ENCODE results near the gene PLEKHH3.

The PLEKHH3 gene, protein sequence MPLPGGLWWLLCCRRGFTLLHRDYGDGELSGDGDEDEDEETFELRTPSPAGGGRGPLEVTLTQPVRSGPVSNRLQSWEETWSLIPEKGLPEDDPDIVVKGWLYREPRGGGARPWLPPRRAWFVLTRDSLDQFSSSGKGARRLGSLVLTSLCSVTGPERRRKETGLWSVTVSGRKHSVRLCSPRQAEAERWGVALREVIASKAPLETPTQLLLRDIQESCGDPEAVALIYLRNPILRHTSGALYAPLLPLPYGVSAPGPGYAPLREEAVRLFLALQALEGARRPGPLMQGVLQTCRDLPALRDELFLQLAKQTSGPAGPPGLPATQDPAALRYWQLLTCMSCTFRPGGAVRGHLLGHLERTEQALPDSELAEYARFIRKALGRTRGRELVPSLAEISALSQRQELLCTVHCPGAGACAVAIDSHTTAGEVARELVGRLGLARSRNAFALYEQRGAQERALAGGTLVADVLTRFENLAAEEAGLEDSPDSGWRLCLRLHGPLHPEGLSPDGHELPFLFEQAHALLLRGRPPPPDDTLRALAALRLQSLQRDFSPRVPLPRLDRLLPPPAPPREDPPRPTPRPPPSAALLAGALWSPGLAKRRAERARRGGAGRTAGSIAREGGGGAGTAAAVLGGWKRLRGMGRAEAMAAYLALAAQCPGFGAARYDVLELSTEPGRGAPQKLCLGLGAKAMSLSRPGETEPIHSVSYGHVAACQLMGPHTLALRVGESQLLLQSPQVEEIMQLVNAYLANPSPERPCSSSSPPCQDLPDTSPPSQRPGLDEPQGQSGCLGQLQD

DNA sequence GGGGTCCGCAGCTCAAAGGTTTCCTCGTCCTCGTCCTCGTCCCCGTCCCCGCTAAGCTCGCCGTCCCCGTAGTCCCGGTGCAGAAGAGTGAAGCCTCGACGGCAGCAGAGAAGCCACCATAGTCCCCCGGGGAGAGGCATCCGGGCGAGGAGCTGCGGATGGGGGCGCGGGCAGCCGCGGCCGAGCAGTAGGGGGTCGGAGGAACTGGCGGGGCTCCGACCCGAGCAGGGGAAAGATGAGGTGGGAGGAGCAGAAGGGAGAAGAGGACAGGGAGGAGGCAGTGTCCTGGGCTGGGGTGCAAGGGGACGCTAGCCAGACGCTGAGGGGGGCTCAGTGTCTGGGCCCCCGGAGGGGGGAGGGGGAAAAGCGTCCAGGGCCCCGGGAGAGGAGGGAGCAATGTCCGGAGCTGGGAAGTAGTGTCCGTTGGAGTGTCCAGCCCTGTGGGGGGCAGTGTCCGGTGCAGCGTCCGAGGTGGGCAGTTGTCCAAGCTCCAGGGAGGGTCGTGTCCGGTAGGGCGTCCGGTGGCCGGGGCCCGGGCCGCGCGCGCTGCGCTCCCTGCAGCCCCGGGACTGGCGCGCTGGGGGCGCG lies at the start of gene PLEKHH3:
Gene PLEKHH3 (minus strand): TSS at position 571 of the 588 bp plus-strand sequence. CDS start 431 bp downstream, at position 140.
- TF ChIP-seq, protein P1, sequence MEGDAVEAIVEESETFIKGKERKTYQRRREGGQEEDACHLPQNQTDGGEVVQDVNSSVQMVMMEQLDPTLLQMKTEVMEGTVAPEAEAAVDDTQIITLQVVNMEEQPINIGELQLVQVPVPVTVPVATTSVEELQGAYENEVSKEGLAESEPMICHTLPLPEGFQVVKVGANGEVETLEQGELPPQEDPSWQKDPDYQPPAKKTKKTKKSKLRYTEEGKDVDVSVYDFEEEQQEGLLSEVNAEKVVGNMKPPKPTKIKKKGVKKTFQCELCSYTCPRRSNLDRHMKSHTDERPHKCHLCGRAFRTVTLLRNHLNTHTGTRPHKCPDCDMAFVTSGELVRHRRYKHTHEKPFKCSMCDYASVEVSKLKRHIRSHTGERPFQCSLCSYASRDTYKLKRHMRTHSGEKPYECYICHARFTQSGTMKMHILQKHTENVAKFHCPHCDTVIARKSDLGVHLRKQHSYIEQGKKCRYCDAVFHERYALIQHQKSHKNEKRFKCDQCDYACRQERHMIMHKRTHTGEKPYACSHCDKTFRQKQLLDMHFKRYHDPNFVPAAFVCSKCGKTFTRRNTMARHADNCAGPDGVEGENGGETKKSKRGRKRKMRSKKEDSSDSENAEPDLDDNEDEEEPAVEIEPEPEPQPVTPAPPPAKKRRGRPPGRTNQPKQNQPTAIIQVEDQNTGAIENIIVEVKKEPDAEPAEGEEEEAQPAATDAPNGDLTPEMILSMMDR (IDR thresholded peaks at IDR 0.05; ENCODE audit: control insufficient read depth, insufficient read depth, low read depth, low read length, missing control alignments), result no peak
- H3K4me3 ChIP-seq (ENCODE audit: control insufficient read depth, low read depth, low read length), result peak within 1 kb of the TSS; percentile 93
- DNase-seq (ENCODE audit: low read depth), result no peak

DNA sequence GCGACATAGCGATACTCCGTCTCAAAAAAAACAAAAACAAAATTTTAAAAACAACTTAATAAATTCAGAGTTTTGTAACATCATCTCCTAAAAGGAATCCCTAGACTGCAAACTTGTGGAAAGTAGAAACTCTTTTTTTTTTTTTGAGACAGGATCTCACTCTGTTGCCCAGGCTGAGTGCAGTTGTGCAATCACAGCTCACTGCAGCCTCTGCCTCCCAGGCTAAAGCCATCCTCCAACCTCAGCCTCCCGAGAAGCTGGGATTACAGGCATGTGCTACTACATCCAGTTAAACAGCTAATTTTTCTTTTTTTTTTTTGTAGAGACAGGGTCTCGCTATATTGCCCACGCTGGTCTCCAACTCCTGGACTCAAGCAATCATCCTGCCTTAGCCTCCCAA lies 48.3 kb upstream of the PLEKHH3 start:
- no peak overlapping the region for H3K4me3 ChIP-seq (ENCODE audit: control insufficient read depth, low read depth, low read length)
- TF ChIP-seq, protein P1 (IDR thresholded peaks at IDR 0.05; ENCODE audit: control insufficient read depth, insufficient read depth, low read depth, low read length, missing control alignments), result no peak
- DNase-seq (ENCODE audit: low read depth), result no peak

DNA sequence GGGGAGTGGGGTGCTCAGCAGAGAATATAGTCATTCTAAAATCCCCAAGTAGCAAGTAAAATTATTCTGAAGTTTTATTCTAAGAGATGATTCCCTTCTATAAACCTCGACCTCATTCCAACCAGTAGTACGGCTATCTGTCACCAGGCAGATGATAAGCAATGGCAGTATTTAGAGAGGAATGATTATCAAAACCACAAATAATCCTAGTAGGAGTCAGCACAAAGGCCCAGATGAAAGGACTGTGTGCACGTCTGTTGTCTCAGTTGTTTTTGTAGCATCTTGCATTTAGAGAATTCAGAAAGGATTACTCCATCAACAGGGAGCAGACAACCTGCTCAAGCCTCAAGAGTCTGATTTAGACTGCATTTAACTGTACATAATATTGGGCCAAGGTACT lies 46.8 kb upstream of the PLEKHH3 start:
- H3K4me3 ChIP-seq (ENCODE audit: control insufficient read depth, low read depth, low read length), result no peak overlapping the region
- DNase-seq (ENCODE audit: low read depth), result no peak
- TF ChIP-seq, protein P1 (IDR thresholded peaks at IDR 0.05; ENCODE audit: control insufficient read depth, insufficient read depth, low read depth, low read length, missing control alignments), result no peak

DNA sequence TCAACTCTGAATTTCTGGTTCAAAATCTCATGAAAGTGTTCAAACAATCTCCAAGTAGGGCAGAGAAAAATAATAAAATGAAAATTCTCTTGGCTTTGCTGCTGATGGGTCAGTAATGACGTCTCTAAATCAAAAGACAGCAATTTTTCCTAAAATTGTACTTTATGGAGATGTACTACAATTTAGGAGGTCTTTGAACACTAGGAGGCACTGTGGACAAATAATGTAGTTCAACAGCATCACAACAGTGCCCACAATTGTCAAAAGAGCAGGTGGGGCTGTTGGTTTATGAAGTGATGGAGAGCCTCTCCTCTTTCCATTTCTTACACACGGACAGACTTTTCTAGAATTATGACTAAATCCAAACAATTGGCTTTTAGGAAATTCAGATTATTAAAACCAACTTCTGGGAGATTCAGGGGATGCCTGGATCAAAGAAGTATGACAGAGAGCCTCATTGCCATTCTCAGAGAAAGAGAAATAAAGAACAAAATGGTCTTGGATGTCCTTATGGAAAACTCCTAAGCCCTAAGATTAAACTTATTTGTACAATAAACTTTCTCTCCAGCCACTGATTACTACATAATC lies 44.3 kb upstream of the PLEKHH3 start:
- peak; percentile 29 for DNase-seq (ENCODE audit: low read depth)
- H3K4me3 ChIP-seq (ENCODE audit: control insufficient read depth, low read depth, low read length), result no peak overlapping the region
- TF ChIP-seq, protein P1 (IDR thresholded peaks at IDR 0.05; ENCODE audit: control insufficient read depth, insufficient read depth, low read depth, low read length, missing control alignments), result peak; percentile 56

DNA sequence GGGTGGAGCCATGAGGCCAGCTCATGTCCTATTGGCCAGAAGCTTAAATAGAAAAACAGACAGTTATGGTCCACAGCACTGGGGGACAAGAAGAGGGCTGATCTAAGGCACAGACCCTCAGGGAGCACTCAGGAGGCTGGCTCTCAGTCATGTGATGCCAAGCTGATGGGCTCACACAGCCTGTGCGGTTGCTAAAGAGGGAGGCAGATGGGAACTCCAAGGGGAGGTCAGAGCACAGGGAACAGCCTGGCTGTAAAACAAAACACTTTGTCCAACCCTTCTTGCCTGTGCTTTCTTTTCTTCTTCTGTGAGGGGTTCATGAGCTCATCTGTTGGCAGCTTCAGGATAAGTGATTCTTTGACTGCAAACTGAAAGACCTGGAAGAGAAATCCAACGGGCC lies 32.8 kb upstream of the PLEKHH3 start:
- no peak overlapping the region for H3K4me3 ChIP-seq (ENCODE audit: control insufficient read depth, low read depth, low read length)
- no peak for DNase-seq (ENCODE audit: low read depth)
- TF ChIP-seq, protein P1 (IDR thresholded peaks at IDR 0.05; ENCODE audit: control insufficient read depth, insufficient read depth, low read depth, low read length, missing control alignments), result no peak

DNA sequence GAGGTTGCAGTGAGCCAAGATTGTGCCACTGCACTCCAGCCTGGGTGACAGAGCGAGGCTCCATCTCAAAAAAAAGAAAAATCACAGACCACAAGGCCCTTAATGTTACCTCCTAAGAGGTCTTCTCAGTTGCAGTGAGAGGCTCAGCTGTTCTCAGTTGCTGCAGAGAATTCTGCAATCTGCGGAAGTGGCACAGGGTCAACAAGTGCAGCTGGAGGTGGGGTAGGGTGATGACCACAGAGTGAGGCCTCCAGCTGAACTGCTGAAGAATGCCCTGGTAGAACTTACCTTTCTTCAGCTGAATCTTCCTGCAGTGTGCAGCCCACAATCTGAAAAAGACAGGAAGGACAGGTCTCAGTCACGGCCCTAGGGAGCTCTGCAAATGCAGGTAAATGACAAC lies 31.8 kb upstream of the PLEKHH3 start:
- DNase-seq (ENCODE audit: low read depth), result no peak
- TF ChIP-seq, protein P1 (IDR thresholded peaks at IDR 0.05; ENCODE audit: control insufficient read depth, insufficient read depth, low read depth, low read length, missing control alignments), result no peak
- no peak overlapping the region for H3K4me3 ChIP-seq (ENCODE audit: control insufficient read depth, low read depth, low read length)
